ENCODE measurements around the gene SOX30.
A peak's percentile ranks its signal among the peaks of the same experiment; 100 is the strongest.

The SOX30 gene

GRCh38 chr5:157610990-157611389 is 41.2 kb downstream of the SOX30 start:
- DNase-seq (ENCODE audit: low read depth in 4 of 4, low spot score in 1 of 4) = no peak

GRCh38 chr5:157608972-157609565 is 43.2 kb downstream of the SOX30 start:
- no peak for DNase-seq (ENCODE audit: low read depth in 4 of 4, low spot score in 1 of 4)

- DNase-seq (ENCODE audit: low read depth in 4 of 4, low spot score in 1 of 4) = peak in 1 of 4 experiments; percentile 65
These were observed 44.7 kb downstream of the SOX30 start for GRCh38 chr5:157607371-157608161.

- DNase-seq (ENCODE audit: low read depth in 4 of 4, low spot score in 1 of 4) = no peak
These were observed 46.2 kb downstream of the SOX30 start for GRCh38 chr5:157606046-157606445.

- peak in 2 of 4 experiments; percentile 40 to 50 for DNase-seq (ENCODE audit: low read depth in 4 of 4, low spot score in 1 of 4)
These were observed 48.7 kb downstream of the SOX30 start for GRCh38 chr5:157603333-157604190.

- no peak for DNase-seq (ENCODE audit: low read depth in 4 of 4, low spot score in 1 of 4)
These were observed 49.7 kb downstream of the SOX30 start for GRCh38 chr5:157602505-157602904.

GRCh38 chr5:157600252-157600651 is 52.0 kb downstream of the SOX30 start:
- DNase-seq (ENCODE audit: low read depth in 4 of 4, low spot score in 1 of 4) = no peak

- no peak for DNase-seq (ENCODE audit: low read depth in 4 of 4, low spot score in 1 of 4)
These were observed 52.7 kb downstream of the SOX30 start for GRCh38 chr5:157599565-157599964.

GRCh38 chr5:157598350-157598936 is 53.8 kb downstream of the SOX30 start:
- no peak for DNase-seq (ENCODE audit: low read depth in 4 of 4, low spot score in 1 of 4)

GRCh38 chr5:157597277-157597676 is 55.0 kb downstream of the SOX30 start:
- no peak for DNase-seq (ENCODE audit: low read depth in 4 of 4, low spot score in 1 of 4)

GRCh38 chr5:157596487-157596886 is 55.8 kb downstream of the SOX30 start:
- DNase-seq (ENCODE audit: low read depth in 4 of 4, low spot score in 1 of 4) = peak in 1 of 4 experiments; percentile 20

GRCh38 chr5:157594675-157595459 is 57.4 kb downstream of the SOX30 start:
- no peak for DNase-seq (ENCODE audit: low read depth in 4 of 4, low spot score in 1 of 4)

- no peak for DNase-seq (ENCODE audit: low read depth in 4 of 4, low spot score in 1 of 4)
These were observed 58.0 kb downstream of the SOX30 start for GRCh38 chr5:157594257-157594656.

- no peak for DNase-seq (ENCODE audit: low read depth in 4 of 4, low spot score in 1 of 4)
These were observed 59.0 kb downstream of the SOX30 start for GRCh38 chr5:157593052-157593757.

- no peak for DNase-seq (ENCODE audit: low read depth in 4 of 4, low spot score in 1 of 4)
These were observed 59.6 kb downstream of the SOX30 start for GRCh38 chr5:157592594-157592993.

- DNase-seq (ENCODE audit: low read depth in 4 of 4, low spot score in 1 of 4) = no peak
These were observed 61.8 kb downstream of the SOX30 start for GRCh38 chr5:157590478-157590877.

- DNase-seq (ENCODE audit: low read depth in 4 of 4, low spot score in 1 of 4) = no peak
These were observed 67.6 kb downstream of the SOX30 start for GRCh38 chr5:157584628-157585027.

- DNase-seq (ENCODE audit: low read depth in 4 of 4, low spot score in 1 of 4) = no peak
These were observed 69.3 kb downstream of the SOX30 start for GRCh38 chr5:157582731-157583620.

- DNase-seq (ENCODE audit: low read depth in 4 of 4, low spot score in 1 of 4) = no peak
These were observed 70.3 kb downstream of the SOX30 start for GRCh38 chr5:157581901-157582300.
